HepG2 (cell line): ENCODE data around the gene APOA1. TPM values are rescaled to one million over a fixed set of nuclear protein-coding genes. Genes with fewer than 3 reads are reported as not detected.
A peak's percentile ranks its signal among the peaks of the same experiment; 100 is the strongest.

ENCODE experiments used
- FIP1L1 ChIP-seq: fragments of 200-400 bp; formaldehyde crosslinking; IDR thresholded peaks from 2 replicates; pipeline ENCODE4 v1.6.1; 2018; ENCODE audit warnings: low read depth, mild to moderate bottlenecking, low read length, moderate library complexity, borderline replicate concordance; ENCODE audit not compliant: insufficient read depth
- FOXC1 ChIP-seq: sonication (generic); formaldehyde crosslinking; IDR thresholded peaks from 2 replicates; pipeline ENCODE4 v1.8.0; 2022; ENCODE audit warnings: mild to moderate bottlenecking, missing genetic modification reagents, borderline replicate concordance
- HOXA3 ChIP-seq: sonication (generic); formaldehyde crosslinking; IDR thresholded peaks from 2 replicates; pipeline ENCODE4 v1.5.0; 2020; ENCODE audit warnings: missing genetic modification reagents
- PAF1 ChIP-seq: IDR thresholded peaks from 2 replicates; pipeline ENCODE4 v1.6.1; 2016; ENCODE audit warnings: missing genetic modification reagents, missing compliant biosample characterization
- POLR2AphosphoS5 ChIP-seq: IDR thresholded peaks from 2 replicates; pipeline ENCODE4 v1.6.1; 2012; ENCODE audit warnings: low read depth, low read length
- RBFOX2 ChIP-seq: fragments of 200-400 bp; formaldehyde crosslinking; IDR thresholded peaks from 2 replicates; pipeline ENCODE4 v1.6.1; 2017; ENCODE audit warnings: low read depth, mild to moderate bottlenecking, low read length
- SSRP1 ChIP-seq: IDR thresholded peaks from 2 replicates; pipeline ENCODE4 v1.6.1; 2016; ENCODE audit warnings: control low read depth
- ZNF205 ChIP-seq: IDR thresholded peaks from 2 replicates; pipeline ENCODE4 v1.6.1; 2018; ENCODE audit warnings: missing biosample characterization, missing genetic modification reagents
- ZNF703 ChIP-seq: sonication (generic); formaldehyde crosslinking; IDR thresholded peaks from 2 replicates; pipeline ENCODE4 v1.5.1; 2020; ENCODE audit warnings: missing genetic modification reagents, mild to moderate bottlenecking, moderate library complexity, borderline replicate concordance
- polyA plus RNA-seq, 8 experiments: library from polyadenylated mRNA; depleted of rRNA in 3 of 8; stranded (reverse) in 7 of 8; unstranded in 1 of 8; fragments of >200 nt; fragmentation: Illumina TruSeq in 4 of 8; extraction: Trizol in 4 of 8; gene quantifications; 2 replicates each; pipeline versions ENCODE4 v1.2.1 to v1.2.3, GENCODE V29; 2011 to 2016; ENCODE audit warnings: low read depth in 4 of 8, missing spikeins in 1 of 8, mixed read lengths in 1 of 8; ENCODE audit not compliant: insufficient read depth in 1 of 8
- total RNA-seq, 5 experiments: library from RNA; depleted of rRNA; stranded (reverse); fragments of >200 nt; fragmentation: Illumina TruSeq; extraction: Trizol; gene quantifications; 2 replicates each; pipeline ENCODE4 v1.2.3, GENCODE V29; 2016; ENCODE audit warnings: low read depth in 1 of 5
- TF ChIP-seq, protein P1 (sequence below): sonication (generic); formaldehyde crosslinking; IDR thresholded peaks from 2 replicates; pipeline ENCODE4 v1.8.1; 2022; ENCODE audit warnings: low read depth, mild to moderate bottlenecking, missing genetic modification reagents
- TF ChIP-seq, protein P2 (sequence below): sonication (generic); formaldehyde crosslinking; conservative IDR thresholded peaks from 2 replicates; pipeline ENCODE4 v1.8.1; 2023; ENCODE audit warnings: missing genetic modification reagents
- TF ChIP-seq, protein P3 (sequence below): sonication (generic); formaldehyde crosslinking; IDR thresholded peaks from 2 replicates; pipeline ENCODE4 v1.5.1; 2020; ENCODE audit warnings: mild to moderate bottlenecking, missing genetic modification reagents, borderline replicate concordance

Gene APOA1
- total and polyA plus RNA-seq, 2 of the 13 experiments (the other 11 are each of a cell fraction or from before 2014, with no cell fraction given): 1,973 to 5,485 TPM

DNA sequence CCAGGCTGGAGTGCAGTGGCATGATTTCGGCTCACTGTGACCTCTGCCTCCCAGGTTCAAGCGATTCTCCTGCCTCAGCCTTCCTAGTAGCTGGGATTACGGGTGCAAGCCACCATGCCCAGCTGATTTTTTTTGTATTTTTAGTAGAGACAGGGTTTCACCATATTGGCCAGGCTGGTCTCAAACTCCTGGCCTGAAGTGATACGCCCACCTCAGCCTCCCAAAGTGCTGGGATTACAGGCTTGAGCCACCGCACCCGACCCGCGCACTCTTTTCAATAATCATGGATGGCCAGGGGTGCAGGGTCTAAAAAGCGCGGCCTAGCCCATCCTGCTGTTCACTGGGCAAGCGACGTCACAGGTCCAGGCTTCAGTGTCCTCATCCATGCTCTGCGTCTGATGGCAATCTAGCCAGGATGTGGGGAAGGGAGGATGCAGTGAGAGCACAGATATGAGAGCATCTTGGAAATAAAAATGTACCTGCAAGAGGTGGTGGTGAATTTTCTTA, 2.8 kb downstream of the APOA1 start (continued):
- TF ChIP-seq, protein P1, sequence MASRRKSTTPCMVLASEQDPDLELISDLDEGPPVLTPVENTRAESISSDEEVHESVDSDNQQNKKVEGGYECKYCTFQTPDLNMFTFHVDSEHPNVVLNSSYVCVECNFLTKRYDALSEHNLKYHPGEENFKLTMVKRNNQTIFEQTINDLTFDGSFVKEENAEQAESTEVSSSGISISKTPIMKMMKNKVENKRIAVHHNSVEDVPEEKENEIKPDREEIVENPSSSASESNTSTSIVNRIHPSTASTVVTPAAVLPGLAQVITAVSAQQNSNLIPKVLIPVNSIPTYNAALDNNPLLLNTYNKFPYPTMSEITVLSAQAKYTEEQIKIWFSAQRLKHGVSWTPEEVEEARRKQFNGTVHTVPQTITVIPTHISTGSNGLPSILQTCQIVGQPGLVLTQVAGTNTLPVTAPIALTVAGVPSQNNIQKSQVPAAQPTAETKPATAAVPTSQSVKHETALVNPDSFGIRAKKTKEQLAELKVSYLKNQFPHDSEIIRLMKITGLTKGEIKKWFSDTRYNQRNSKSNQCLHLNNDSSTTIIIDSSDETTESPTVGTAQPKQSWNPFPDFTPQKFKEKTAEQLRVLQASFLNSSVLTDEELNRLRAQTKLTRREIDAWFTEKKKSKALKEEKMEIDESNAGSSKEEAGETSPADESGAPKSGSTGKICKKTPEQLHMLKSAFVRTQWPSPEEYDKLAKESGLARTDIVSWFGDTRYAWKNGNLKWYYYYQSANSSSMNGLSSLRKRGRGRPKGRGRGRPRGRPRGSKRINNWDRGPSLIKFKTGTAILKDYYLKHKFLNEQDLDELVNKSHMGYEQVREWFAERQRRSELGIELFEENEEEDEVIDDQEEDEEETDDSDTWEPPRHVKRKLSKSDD: peak; percentile 88
- TF ChIP-seq, protein P2, sequence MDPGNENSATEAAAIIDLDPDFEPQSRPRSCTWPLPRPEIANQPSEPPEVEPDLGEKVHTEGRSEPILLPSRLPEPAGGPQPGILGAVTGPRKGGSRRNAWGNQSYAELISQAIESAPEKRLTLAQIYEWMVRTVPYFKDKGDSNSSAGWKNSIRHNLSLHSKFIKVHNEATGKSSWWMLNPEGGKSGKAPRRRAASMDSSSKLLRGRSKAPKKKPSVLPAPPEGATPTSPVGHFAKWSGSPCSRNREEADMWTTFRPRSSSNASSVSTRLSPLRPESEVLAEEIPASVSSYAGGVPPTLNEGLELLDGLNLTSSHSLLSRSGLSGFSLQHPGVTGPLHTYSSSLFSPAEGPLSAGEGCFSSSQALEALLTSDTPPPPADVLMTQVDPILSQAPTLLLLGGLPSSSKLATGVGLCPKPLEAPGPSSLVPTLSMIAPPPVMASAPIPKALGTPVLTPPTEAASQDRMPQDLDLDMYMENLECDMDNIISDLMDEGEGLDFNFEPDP (CRISPR knock-in tag): peak; percentile 14; the same call in 1 of the 2 replicates
- TF ChIP-seq RBFOX2 (peak; percentile 2; the same call in 1 of the 2 replicates), FOXC1 (CRISPR knock-in tag) (0 out of 2 replicates have a peak, but pooled peaks have one; percentile 13), HOXA3 (CRISPR knock-in tag) (0 out of 2 replicates have a peak, but pooled peaks have one; percentile 4), POLR2AphosphoS5 (peak; percentile 67), SSRP1 (CRISPR knock-in tag) (peak; percentile 87), PAF1 (CRISPR knock-in tag) (peak; percentile 94; the same call in 1 of the 2 replicates), ZNF205 (CRISPR knock-in tag) (peak; percentile 9; the same call in 1 of the 2 replicates), ZNF703 (CRISPR knock-in tag) (peak; percentile 14; the same call in 1 of the 2 replicates), FIP1L1 (0 out of 2 replicates have a peak, but pooled peaks have one; percentile 10)
- TF ChIP-seq, protein P3, sequence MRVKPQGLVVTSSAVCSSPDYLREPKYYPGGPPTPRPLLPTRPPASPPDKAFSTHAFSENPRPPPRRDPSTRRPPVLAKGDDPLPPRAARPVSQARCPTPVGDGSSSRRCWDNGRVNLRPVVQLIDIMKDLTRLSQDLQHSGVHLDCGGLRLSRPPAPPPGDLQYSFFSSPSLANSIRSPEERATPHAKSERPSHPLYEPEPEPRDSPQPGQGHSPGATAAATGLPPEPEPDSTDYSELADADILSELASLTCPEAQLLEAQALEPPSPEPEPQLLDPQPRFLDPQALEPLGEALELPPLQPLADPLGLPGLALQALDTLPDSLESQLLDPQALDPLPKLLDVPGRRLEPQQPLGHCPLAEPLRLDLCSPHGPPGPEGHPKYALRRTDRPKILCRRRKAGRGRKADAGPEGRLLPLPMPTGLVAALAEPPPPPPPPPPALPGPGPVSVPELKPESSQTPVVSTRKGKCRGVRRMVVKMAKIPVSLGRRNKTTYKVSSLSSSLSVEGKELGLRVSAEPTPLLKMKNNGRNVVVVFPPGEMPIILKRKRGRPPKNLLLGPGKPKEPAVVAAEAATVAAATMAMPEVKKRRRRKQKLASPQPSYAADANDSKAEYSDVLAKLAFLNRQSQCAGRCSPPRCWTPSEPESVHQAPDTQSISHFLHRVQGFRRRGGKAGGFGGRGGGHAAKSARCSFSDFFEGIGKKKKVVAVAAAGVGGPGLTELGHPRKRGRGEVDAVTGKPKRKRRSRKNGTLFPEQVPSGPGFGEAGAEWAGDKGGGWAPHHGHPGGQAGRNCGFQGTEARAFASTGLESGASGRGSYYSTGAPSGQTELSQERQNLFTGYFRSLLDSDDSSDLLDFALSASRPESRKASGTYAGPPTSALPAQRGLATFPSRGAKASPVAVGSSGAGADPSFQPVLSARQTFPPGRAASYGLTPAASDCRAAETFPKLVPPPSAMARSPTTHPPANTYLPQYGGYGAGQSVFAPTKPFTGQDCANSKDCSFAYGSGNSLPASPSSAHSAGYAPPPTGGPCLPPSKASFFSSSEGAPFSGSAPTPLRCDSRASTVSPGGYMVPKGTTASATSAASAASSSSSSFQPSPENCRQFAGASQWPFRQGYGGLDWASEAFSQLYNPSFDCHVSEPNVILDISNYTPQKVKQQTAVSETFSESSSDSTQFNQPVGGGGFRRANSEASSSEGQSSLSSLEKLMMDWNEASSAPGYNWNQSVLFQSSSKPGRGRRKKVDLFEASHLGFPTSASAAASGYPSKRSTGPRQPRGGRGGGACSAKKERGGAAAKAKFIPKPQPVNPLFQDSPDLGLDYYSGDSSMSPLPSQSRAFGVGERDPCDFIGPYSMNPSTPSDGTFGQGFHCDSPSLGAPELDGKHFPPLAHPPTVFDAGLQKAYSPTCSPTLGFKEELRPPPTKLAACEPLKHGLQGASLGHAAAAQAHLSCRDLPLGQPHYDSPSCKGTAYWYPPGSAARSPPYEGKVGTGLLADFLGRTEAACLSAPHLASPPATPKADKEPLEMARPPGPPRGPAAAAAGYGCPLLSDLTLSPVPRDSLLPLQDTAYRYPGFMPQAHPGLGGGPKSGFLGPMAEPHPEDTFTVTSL (CRISPR knock-in tag): 0 out of 2 replicates have a peak, but pooled peaks have one; percentile 3
- TF ChIP-seq, all 625 proteins: peak for 30; not testable (repeated sequence) for 595
